GM19035 (cell line): ENCODE results near the gene PLCB1.

Experiments
- ATAC-seq: cut with Tn5 transposase; IDR thresholded peaks from one replicate; pipeline ENCODE4 v1.9.1; 2021; ENCODE audit not compliant: unreplicated experiment

Gene PLCB1

DNA sequence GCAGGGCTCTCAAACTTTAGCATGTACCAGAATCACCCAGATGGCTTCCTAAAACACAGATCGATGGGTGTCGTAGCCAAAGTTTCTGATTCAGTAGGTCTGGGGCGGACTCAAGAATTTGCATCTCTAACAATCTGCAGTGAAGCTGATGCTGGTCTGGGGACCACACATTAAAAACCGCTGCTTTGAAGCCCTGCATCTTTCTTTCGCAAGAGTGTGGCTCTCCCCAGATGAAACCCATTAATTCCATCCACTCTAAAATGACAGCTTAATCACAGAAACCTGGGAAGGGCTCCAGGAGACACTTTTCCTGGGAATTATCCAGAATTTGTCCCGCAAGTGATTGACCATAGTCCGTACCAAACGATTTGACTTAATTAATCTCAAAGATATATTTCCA, 617.0 kb downstream of the PLCB1 start:
- ATAC-seq: no peak

DNA sequence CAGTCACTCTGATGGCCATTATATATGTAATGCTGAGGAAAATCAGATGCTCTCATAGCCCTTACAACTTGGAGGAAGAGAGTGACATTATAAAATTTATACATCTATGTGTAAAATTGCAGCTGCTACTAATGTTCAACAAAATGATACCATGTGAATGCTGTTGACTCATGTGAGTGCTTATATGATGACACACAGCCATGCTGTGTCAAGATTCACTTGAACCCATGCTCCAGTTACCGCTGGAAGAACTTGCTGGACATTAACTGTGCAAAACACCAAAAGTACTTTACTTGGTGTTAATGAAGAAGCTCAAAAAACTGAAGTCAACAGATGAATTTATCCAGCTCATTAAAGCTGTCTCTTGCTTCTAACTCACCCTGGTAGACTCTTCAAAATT, 617.9 kb downstream of the PLCB1 start:
- no peak for ATAC-seq

DNA sequence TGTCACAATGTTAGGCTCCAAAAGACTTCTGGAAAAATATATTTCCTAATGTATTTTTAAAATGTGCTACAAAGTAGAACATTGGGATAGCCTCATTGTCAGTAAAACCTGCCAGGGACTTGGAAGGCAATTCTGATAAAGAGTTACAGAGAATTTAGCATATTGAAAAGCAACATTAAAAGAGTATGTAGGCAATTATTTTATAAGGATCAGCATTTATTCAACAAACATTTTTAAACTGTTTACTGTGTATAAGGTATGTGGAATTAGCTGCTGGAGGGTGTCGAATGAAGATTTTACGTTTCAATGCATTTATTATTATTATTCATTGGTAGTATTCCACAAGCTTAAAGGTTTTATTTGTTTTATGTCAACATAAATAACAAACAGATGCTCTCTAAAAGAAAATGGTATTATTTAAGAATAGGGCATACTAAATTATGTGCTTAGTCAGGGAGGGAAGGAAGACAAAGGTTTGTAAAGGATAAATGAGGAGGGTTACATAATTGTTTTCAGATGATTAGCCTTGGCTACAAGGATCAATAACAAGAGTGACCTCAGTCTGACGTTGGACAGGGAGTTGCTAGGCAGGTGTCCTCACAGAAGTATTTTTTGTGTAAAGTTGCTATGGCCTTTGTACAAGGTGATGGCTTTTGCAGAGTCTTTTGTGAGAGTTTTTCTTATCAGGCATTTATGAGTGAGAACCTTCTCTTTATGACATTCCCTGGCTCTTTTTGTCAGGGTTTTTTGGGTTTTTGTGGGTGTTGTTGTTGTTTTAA, 623.5 kb downstream of the PLCB1 start:
- ATAC-seq: no peak

DNA sequence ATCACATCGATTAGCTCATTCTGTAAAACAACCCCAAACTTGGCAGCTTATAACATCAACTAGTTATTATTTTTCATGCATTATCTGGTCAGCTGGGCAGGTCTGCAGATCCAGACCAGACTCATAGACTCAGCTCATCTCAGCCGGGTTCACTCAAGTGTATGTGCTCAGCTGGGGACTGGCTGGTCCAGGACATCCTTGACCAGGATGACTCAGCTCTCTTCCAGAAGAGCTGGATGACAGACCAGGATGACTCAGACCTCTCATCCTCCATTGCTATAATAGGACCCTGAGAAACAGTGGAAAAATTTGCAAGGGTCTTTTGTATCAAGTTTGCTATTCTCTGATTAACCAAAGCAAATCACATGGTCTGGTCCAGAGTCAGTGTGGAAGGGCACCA, 624.3 kb downstream of the PLCB1 start:
- no peak for ATAC-seq

DNA sequence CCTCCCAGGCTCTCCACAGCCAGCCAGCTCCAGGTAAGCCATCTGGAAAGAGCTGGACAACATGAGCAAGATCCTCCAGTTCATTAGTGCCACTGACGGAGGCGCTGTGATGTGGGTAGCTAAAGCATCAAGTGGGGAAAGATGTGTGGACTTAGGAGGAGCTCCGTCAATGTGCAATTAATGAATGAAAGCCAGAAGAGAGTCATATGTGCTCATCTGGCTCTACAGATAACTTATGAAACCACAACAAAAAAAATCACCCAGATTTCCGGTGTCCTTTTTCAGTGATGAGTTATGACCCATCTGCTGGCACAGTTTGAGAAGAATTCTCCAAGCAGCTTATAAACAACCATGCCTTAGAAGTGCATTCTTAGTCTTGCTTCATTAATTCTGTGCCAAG, 625.1 kb downstream of the PLCB1 start:
- ATAC-seq: no peak

DNA sequence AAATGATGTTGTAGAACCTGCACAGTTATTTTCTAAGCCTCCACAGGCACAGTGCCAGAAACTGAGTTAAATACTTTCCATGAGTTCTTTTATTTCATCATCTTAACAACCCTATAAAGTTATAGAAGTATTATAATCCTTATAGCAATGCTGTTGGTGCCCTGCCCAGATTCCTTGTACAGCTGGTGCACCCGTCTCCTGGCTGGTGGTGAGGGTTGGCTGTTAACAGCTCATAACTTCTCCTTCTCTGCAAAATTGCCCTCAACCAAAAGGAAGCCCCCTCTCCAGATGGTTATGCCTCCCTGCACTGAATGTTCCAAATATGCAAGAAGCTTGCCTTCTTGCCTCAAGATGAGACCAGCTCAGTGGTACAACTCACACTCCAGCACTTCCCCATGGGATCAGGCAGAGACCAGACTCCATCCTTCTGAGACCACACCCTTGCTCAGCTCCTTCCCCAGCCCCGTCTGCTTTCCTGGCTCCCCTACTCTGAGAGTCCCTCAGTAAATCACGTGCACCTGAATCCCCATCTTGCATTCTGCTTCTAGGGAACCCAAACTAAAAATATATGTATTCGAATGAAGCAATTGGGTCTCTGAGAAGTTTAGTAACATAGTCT, 632.4 kb downstream of the PLCB1 start:
- ATAC-seq: no peak

DNA sequence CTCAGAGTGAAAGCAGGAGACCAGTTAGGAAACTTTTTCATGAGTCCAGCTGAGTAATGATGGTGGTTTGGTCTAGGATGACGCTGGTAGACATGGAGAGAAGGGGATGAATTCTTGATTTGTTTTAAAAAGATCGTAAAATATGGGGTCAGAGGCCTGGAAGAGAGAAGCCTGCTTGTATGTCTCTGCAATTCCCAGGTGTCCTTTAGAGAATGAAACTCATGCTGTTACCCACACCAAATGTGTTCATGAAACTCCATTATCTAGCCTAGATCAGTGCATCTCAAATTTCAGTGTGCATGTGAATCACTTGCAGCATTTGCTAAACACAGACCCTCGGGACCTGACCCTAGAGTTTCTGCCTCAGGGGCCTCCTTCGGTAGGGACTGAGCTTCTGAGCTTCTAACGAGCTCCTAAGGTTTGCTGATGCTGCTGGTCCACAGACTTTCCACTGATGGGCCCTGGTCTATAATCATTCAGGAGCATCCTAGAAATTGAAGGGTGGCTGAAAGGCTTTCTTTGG, 634.9 kb downstream of the PLCB1 start:
- no peak for ATAC-seq

DNA sequence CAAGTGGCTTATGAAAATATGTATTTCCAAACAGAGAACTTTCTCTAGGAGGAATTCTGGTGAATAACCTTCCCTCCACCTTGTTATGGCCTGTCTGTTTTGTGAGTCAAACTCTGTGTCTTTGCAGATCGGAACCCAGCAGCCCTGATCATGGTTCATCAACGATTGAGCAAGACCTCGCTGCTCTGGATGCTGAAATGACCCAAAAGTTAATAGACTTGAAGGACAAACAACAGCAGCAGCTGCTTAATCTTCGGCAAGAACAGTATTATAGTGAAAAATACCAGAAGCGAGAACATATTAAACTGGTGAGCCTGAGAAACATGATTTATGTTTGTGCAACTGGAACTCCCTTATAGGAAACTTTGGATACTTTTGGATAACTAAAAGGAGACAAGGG, 642.3 kb downstream of the PLCB1 start:
- no peak for ATAC-seq

DNA sequence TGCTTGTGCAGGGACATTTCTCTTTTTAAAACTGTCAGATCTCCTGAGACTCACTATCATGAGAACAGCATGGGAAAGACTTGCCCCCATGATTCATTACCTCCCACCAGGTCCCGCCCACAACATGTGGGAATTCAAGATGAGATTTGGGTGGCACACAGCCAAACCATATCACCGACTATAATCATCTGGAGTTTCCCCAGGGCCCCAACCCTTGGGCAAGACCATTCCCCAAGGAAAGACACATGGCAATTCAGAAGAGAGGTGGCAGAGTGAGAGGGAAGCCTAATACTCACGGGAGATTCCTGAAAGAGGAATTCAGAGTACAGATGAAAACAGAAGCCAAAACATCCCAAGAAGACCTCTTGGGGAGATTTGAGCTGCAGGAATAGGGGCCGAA, 645.8 kb downstream of the PLCB1 start:
- ATAC-seq: no peak

DNA sequence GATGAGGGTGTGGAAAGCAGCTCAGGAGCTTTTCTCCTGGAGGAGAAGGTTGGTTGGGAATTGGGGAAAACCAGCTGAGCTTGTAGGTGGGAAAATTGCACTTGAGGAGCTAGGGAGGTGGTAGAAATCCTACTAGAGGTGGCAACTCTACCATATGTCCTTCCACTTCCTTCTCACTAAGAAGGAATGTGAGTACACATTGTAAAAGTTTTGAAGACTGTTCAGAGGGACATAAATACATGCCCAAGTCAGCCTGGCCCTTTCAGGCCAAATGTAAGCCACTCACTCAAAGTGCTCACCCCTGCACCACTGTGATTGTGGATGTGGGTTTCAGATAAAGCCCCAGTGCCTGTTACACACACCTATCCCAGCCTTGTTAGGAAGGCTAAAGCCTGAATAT, 646.3 kb downstream of the PLCB1 start:
- ATAC-seq: no peak

DNA sequence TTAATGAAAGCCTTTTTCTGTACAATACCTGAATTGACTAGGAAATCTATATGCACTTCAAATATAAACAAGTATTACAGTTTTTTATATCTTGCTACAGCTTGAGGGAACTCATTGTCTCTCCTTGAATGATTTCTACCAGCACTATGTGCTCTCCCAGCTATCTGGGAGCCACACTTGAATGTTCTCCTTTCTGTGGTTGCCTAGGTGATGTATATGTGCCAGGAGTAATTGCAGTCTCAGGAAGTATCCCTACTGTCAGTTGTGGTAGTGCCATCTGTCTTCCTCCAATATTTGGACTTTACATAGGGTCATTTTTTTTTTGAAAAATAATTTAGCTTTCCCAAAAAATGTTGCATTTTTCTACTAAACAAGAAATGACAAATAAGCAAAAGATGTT, 648.8 kb downstream of the PLCB1 start:
- no peak for ATAC-seq

DNA sequence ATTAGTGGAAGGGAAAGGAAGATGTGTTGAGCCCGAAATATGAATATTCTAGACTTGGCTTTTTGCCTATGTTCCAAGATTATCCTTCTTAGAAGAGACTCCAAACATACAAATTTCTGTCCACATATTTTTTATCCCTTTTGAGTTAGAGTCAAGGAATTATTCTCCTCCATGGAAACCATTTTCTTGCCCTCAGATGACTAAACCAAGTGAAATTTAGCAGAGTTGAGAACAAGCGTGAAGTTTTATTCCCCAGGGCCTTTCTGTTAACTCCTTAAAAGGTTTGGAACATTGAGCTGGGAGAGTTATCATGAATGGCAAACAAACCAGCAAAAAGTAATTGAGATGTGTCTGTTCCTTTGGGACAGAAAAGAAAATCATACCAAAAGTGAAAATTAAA, 650.7 kb downstream of the PLCB1 start:
- no peak for ATAC-seq

DNA sequence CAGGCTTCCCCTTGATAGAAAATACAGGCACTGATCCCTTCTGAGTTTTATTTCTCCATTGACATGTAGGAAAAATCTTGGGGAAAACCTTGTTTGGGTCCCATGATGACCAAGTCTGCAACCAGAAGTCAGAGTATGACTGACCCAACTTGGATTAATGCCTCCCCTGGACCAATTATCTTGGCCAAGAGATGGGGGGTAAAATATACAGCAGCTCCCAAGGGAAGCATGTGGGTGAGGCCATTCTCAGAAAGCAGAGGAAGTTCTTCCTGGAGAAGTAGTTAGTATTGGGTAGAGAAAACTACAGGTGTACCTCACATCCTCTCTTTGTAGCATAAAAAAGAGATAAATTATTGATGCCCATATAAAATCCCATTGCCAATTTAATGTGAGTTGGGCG, 651.7 kb downstream of the PLCB1 start:
- ATAC-seq: no peak

DNA sequence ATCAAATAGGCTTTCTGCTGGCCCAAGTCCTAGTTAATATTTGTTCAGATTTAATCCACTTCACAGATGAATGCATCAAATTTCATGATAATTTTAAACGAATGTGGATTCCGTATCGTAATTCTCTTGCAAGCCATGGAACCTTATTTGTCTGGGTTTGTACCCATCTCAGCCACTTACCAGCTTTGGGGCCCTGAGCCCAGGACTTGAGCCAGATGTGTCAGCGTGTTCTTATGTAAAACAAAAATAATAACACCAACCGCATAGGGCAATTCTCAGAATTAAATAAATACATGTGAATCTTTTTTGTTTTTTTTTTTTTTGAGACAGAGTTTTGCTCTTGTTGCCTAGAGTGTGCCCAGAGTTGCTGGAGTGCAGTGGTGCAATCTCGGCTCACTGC, 654.3 kb downstream of the PLCB1 start:
- ATAC-seq: no peak

DNA sequence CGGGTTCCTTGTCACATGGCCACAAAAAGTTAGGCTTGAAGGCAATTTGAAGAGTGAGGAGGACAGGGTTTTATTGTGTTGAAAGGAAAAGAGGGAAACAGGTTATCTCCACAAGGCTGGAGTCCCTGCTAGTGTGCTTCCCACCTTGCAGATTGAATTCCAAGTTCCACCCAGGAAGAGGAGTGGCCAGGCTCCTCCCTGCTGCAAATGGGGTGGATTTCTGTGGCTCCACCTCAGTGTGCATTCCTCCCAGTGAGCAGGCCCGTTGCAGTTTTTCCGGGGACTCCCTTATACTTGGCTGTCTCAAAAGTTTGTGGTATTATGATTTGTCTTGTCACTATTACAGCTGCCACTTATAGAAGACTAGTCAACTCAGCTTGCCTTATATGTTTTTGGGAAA, 655.0 kb downstream of the PLCB1 start:
- no peak for ATAC-seq

DNA sequence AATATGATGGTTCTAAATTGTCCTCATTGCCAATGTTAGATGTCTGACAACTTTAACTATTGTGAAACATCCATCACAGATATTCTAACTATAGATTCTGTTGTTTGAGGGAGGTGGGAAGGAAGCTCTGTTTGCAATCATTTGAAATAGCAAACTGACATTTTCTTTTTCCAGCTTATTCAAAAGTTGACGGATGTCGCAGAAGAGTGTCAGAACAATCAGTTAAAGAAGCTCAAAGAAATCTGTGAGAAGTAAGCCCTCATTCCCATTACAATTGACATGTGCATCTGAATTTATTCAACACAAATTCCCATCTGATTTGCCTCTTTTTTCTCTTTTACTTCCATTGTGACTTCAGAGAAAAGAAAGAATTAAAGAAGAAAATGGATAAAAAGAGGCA, 656.2 kb downstream of the PLCB1 start:
- ATAC-seq: no peak

DNA sequence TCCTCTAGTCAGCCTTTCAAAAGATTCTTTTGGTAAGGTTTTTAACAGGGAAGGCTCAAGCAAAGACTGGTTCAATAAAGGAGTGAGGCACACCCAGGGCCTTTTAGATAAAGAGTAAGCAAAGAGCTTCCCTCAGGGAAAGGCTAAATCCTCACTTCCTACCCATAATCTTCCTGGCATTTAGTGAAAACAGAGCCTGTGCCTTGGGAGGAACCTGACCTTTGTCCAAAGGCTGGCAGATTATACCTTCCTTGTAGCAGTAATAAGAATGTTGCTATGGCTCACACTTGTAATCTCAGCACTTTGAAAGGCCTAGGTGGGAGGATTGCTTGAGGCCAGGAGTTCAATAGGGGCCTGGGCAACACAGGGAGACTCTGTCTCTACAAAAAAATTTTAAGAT, 656.8 kb downstream of the PLCB1 start:
- ATAC-seq: no peak

DNA sequence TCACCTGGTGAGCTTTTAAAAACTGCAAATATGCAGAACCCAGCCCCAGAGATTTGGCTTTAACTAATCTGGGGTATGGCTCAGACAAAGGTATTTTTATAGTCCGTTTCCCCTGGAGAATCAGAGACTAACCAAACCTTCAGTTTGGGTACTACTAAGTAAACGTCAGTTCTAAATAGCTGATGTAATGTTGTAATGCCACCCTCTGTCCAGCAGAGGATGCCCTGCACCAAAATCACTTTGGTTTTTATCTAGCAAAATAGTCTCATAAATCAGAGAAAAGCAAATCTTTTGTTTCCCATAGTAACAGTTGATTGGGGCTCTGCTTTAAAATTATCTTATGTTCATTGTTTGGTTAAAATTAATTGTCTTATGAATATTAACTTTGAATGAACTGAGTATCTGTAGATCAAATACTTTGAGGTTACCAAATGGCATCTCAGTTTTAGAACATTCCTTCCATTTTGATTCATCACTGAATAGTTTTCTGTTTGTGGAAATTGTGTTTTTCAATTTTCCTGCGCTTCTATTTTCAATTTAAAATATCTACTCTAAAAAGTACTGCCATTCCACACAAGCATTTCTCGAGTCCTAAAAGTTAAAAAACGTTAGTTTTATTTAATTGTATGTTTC, 658.5 kb downstream of the PLCB1 start:
- ATAC-seq: peak; percentile 84

DNA sequence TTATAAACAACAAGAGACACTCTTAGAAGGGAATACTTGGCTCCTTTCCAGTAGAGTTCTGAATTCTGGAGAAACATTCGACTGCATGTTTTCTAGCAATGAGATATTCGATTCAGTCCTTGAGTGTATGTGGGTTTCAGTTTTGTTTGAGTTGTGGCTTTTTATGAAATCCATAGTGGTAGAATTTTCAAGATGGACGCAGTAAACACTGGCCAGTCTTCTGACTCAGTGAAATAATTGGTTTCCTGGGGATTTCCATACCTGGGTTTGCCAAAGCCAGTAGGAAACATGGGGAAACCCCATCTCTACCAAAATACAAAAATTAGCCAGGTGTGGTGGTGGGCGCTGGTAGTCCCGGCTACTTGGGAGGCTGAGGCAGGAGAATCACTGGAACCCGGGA, 663.3 kb downstream of the PLCB1 start:
- no peak for ATAC-seq

DNA sequence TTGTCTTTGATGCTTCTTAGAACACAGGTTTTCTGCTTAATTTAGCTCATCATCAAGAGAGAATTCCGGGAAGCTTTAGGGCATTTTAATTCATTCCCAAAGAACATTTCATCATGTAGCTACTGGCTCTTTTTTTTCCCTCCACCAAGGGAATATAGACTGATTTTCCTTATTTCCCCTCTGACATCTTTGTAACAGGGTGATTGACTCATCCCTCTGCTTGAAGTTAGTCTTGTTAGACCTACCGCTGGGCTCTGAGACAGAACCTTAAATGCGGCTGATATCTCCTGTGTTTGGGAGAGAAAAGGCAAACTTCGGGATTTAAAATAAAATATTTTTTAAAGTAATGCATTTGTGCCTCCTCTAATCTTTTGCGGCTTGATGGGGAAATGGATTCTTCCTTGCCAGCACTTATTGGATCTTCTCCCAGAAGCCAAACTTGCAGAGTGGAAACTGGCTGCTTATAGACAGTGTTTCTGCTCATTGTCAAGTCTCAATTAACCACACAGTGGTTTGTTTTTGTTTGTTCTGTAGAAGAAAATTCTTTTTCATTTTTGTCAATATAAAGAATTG, 664.1 kb downstream of the PLCB1 start:
- ATAC-seq: no peak

DNA sequence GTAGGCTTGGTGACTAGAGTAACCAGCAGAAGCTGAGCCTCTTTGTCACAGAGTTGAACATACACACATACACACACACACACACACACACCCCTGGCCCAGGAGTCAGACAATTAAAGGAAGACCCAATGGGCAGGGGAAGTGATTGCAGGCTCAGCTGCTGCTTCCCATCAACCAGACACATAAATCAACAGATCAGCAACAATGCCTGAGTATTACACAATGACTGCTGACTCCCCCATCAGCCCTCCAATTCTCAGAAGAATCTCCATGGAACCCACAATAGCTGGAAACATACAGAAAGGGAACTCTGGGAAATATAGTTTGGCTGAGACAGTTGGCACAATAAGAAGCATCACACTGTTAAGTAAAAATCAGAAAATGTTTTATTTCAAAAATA, 666.4 kb downstream of the PLCB1 start:
- ATAC-seq: no peak

DNA sequence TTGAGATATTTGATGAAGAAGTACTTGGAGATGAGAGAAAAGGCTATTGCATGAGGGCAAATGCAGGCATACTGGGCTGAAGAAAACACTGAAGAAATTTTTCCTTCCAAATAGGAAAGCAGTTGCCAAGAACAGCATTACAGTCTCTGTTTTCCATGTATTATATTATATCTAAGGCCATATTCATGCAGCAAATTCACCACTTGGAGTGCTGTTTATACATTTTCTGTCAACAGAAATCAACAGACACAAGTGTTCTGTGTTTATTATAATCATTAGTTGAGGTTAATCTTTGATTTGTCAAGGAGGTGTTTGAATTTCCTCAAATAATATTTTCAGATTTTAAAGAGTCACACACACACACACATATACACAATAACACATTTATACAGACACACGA, 668.0 kb downstream of the PLCB1 start:
- ATAC-seq: no peak
